Measurements from ENCODE around the gene CRP.

DNA sequence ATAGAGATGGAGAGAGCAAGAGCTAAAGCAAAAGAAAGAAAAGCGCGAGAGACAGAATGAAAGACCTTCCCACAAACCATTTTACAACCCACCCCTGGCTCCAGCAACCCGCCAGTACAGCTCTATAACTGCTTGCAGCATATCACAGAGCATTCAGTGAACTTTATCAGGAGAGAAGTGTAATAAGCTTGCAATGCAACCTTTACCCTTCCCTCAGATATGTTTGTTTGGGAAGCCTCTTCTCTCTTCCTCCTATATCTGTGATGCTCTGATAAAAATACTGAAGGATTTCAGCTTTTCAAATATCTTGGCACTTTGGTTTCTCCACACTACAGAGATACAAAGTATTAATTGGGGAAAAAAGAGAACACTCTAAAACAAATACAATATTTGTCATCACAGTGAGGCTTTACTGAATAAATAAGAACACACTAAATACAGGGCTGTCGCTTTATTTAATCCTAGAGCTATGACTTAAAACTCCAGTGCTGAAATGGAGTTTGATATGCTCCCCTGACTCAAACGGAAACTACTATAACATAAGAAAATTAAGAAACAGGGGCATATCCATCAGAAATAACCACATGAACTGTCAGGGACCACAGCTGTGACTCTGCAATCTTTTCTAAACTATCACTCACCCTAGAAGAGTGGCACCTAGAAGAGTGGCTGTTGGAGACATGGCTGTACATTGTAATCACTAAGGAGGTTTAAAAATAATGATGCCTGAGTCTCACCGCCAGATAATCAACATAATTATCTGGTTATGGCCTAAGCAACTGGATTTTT lies 6.7 kb downstream of the CRP start:
- TF ChIP-seq, protein P1, sequence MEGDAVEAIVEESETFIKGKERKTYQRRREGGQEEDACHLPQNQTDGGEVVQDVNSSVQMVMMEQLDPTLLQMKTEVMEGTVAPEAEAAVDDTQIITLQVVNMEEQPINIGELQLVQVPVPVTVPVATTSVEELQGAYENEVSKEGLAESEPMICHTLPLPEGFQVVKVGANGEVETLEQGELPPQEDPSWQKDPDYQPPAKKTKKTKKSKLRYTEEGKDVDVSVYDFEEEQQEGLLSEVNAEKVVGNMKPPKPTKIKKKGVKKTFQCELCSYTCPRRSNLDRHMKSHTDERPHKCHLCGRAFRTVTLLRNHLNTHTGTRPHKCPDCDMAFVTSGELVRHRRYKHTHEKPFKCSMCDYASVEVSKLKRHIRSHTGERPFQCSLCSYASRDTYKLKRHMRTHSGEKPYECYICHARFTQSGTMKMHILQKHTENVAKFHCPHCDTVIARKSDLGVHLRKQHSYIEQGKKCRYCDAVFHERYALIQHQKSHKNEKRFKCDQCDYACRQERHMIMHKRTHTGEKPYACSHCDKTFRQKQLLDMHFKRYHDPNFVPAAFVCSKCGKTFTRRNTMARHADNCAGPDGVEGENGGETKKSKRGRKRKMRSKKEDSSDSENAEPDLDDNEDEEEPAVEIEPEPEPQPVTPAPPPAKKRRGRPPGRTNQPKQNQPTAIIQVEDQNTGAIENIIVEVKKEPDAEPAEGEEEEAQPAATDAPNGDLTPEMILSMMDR (IDR thresholded peaks at IDR 0.05): no peak
- no peak for TF ChIP-seq POLR2AphosphoS5 (IDR thresholded peaks at IDR 0.05; ENCODE audit: low read depth, low read length)
- no peak for TF ChIP-seq SIN3A (IDR thresholded peaks at IDR 0.05; ENCODE audit: borderline replicate concordance, insufficient read depth, low read depth, low read length)
- TF ChIP-seq, protein P2, sequence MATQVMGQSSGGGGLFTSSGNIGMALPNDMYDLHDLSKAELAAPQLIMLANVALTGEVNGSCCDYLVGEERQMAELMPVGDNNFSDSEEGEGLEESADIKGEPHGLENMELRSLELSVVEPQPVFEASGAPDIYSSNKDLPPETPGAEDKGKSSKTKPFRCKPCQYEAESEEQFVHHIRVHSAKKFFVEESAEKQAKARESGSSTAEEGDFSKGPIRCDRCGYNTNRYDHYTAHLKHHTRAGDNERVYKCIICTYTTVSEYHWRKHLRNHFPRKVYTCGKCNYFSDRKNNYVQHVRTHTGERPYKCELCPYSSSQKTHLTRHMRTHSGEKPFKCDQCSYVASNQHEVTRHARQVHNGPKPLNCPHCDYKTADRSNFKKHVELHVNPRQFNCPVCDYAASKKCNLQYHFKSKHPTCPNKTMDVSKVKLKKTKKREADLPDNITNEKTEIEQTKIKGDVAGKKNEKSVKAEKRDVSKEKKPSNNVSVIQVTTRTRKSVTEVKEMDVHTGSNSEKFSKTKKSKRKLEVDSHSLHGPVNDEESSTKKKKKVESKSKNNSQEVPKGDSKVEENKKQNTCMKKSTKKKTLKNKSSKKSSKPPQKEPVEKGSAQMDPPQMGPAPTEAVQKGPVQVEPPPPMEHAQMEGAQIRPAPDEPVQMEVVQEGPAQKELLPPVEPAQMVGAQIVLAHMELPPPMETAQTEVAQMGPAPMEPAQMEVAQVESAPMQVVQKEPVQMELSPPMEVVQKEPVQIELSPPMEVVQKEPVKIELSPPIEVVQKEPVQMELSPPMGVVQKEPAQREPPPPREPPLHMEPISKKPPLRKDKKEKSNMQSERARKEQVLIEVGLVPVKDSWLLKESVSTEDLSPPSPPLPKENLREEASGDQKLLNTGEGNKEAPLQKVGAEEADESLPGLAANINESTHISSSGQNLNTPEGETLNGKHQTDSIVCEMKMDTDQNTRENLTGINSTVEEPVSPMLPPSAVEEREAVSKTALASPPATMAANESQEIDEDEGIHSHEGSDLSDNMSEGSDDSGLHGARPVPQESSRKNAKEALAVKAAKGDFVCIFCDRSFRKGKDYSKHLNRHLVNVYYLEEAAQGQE (IDR thresholded peaks at IDR 0.05; ENCODE audit: insufficient read depth in 1 of 2, low read depth in 2 of 2, low read length in 1 of 2): no peak

All from Panc1 (cell line).